Neuronal stem cell (in vitro differentiated cells): Measurements from ENCODE around the gene DLG5.

ENCODE experiments used
- DNase-seq: peaks from one replicate; pipeline ENCODE4 v3.0.0-alpha.2; 2013; ENCODE audit warnings: low spot score
- H2AFZ ChIP-seq: one replicate; pipeline ENCODE4 v1.6.1; 2013; ENCODE audit warnings: mild to moderate bottlenecking, low read length, inconsistent platforms
- H2AK5ac ChIP-seq: 2 replicates; pipeline ENCODE4 v1.6.1; 2013; ENCODE audit warnings: low read depth, mild to moderate bottlenecking, inconsistent platforms, low read length, moderate library complexity, mixed read lengths
- H2BK120ac ChIP-seq: 2 replicates; pipeline ENCODE4 v1.6.1; 2013; ENCODE audit warnings: low read depth, mild to moderate bottlenecking, inconsistent platforms, low read length, moderate library complexity, mixed read lengths
- H2BK12ac ChIP-seq: one replicate; pipeline ENCODE4 v1.6.1; 2013; ENCODE audit warnings: low read length, inconsistent platforms
- H2BK15ac ChIP-seq: 2 replicates; pipeline ENCODE4 v1.6.1; 2013; ENCODE audit warnings: mild to moderate bottlenecking, low read length, inconsistent platforms, mixed read lengths
- H2BK5ac ChIP-seq: one replicate; pipeline ENCODE4 v1.6.1; 2013; ENCODE audit warnings: inconsistent platforms, mild to moderate bottlenecking, low read length, moderate library complexity
- H3K14ac ChIP-seq: one replicate; pipeline ENCODE4 v1.6.1; 2013; ENCODE audit warnings: low read length, inconsistent platforms
- H3K18ac ChIP-seq: 2 replicates; pipeline ENCODE4 v1.6.1; 2013; ENCODE audit warnings: low read length, inconsistent platforms
- H3K23ac ChIP-seq: 2 replicates; pipeline ENCODE4 v1.6.1; 2013; ENCODE audit warnings: low read depth, mild to moderate bottlenecking, mixed read lengths, low read length, inconsistent platforms; ENCODE audit not compliant: poor library complexity
- H3K27ac ChIP-seq: replicated peaks from 3 replicates; pipeline ENCODE4 v1.5.1; 2013; ENCODE audit warnings: low read length, inconsistent platforms
- H3K27me3 ChIP-seq, 3 experiments: 2 replicates each; pipeline ENCODE4 v1.6.1; 2013; ENCODE audit warnings: low read length in 3 of 3, mild to moderate bottlenecking in 2 of 3, inconsistent platforms in 1 of 3, low read depth in 1 of 3, mixed read lengths in 1 of 3, moderate library complexity in 1 of 3; ENCODE audit not compliant: control insufficient read depth in 3 of 3, insufficient read depth in 3 of 3
- H3K36me3 ChIP-seq, 2 donors: replicated peaks in 1 of 2; 2 replicates each; pipeline ENCODE4 v1.6.1; 2013; ENCODE audit warnings: low read length in 2 of 2; ENCODE audit not compliant: control insufficient read depth in 2 of 2, insufficient read depth in 2 of 2
- H3K4ac ChIP-seq: 2 replicates; pipeline ENCODE4 v1.6.1; 2013; ENCODE audit warnings: inconsistent platforms, mild to moderate bottlenecking, low read length, moderate library complexity
- H3K4me1 ChIP-seq, 2 donors: 1 replicate in 1 of 2; 2 replicates in 1 of 2; pipeline ENCODE4 v1.6.1; 2013; ENCODE audit warnings: low read length in 2 of 2, low read depth in 1 of 2; ENCODE audit not compliant: control insufficient read depth in 2 of 2, insufficient read depth in 1 of 2
- H3K4me2 ChIP-seq: one replicate; pipeline ENCODE4 v1.6.1; 2013; ENCODE audit warnings: mild to moderate bottlenecking, low read length, inconsistent platforms; ENCODE audit not compliant: insufficient read depth, poor library complexity, severe bottlenecking
- H3K4me3 ChIP-seq, 2 donors: 2 replicates each; pipeline ENCODE4 v1.5.1; 2013; ENCODE audit warnings: low read length in 2 of 2, mild to moderate bottlenecking in 2 of 2, inconsistent platforms in 1 of 2, moderate library complexity in 1 of 2
- H3K79me1 ChIP-seq: one replicate; pipeline ENCODE4 v1.6.1; 2013; ENCODE audit warnings: low read depth, mild to moderate bottlenecking, inconsistent platforms, low read length, moderate library complexity
- H3K9ac ChIP-seq: one replicate; pipeline ENCODE4 v1.6.1; 2013; ENCODE audit warnings: mild to moderate bottlenecking, low read depth, low read length, inconsistent platforms; ENCODE audit not compliant: poor library complexity
- H3K9me3 ChIP-seq, 2 donors: replicated peaks in 1 of 2; 2 replicates each; pipeline versions ENCODE3 to v1.6.1; 2013; ENCODE audit warnings: low read length in 2 of 2, mild to moderate bottlenecking in 2 of 2, inconsistent platforms in 1 of 2, low read depth in 1 of 2, mixed read lengths in 1 of 2, moderate library complexity in 1 of 2; ENCODE audit not compliant: control insufficient read depth in 2 of 2, insufficient read depth in 1 of 2
- H4K8ac ChIP-seq: one replicate; pipeline ENCODE4 v1.6.1; 2013; ENCODE audit warnings: low read depth, mild to moderate bottlenecking, inconsistent platforms, low read length, moderate library complexity
- H4K91ac ChIP-seq: one replicate; pipeline ENCODE4 v1.6.1; 2013; ENCODE audit warnings: low read length, low read depth, mild to moderate bottlenecking, inconsistent platforms; ENCODE audit not compliant: poor library complexity
- WGBS, 2 donors: extraction: QIAGEN DNeasy Blood & Tissue Kit; methylation state at CpG; one replicate each; pipeline ENCODE4 v1.1.7; 2013; ENCODE audit warnings: missing lambda C conversion rate in 2 of 2, mixed read lengths in 1 of 2; ENCODE audit not compliant: insufficient read length in 2 of 2, insufficient replicate concordance in 1 of 2; ENCODE audit errors: extremely low coverage in 2 of 2; 5-methylcytosine and 5-hydroxymethylcytosine counted together

Gene DLG5

DNA sequence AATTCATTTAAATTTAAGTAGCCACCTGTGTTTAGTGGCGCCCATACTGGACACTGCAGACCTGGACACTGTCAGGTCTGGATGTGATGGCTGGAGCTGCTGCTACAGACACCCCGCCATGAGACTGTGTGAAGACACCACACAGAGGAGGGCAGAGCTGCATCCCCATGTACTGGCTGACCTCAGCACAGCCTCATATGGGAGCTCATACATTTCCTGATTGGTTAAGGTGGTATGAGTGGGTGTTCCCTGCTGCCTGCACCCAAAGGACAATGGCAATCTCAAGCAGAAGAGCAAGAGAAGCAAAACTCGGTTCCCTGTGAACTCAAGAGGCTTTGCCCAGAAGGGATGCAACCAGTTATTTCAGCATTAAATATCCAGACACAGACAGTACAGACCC, 60.0 kb downstream of the DLG5 start:
- Histone ChIP-seq H3K4me3 (no peak overlapping the region), H2AK5ac (no peak overlapping the region), H3K36me3 (peaks cover 8 to 65% of the 10 kb centered on the region in 2 donors), H4K91ac (no peak overlapping the region), H3K23ac (no peak overlapping the region), H3K79me1 (peaks cover 5% of the 10 kb centered on the region), H3K4ac (no peak overlapping the region), H4K8ac (no peak overlapping the region), H3K14ac (no peak overlapping the region), H2AFZ (no peak overlapping the region), H3K4me2 (no peak overlapping the region), H2BK15ac (no peak overlapping the region), H3K9me3 (no peaks in the 10 kb centered on the region), H2BK120ac (no peak overlapping the region), H3K27ac (no peak overlapping the region), H3K27me3 (no peaks in the 10 kb centered on the region), H3K4me1 (peaks cover 0 to 14% of the 10 kb centered on the region in 2 donors), H2BK5ac (no peak overlapping the region), H2BK12ac (no peak overlapping the region), H3K9ac (no peak overlapping the region), H3K18ac (no peak overlapping the region)
- no peak for DNase-seq
- WGBS, 2 donors = no CpG with 5 or more reads among the region's 3 CpGs

DNA sequence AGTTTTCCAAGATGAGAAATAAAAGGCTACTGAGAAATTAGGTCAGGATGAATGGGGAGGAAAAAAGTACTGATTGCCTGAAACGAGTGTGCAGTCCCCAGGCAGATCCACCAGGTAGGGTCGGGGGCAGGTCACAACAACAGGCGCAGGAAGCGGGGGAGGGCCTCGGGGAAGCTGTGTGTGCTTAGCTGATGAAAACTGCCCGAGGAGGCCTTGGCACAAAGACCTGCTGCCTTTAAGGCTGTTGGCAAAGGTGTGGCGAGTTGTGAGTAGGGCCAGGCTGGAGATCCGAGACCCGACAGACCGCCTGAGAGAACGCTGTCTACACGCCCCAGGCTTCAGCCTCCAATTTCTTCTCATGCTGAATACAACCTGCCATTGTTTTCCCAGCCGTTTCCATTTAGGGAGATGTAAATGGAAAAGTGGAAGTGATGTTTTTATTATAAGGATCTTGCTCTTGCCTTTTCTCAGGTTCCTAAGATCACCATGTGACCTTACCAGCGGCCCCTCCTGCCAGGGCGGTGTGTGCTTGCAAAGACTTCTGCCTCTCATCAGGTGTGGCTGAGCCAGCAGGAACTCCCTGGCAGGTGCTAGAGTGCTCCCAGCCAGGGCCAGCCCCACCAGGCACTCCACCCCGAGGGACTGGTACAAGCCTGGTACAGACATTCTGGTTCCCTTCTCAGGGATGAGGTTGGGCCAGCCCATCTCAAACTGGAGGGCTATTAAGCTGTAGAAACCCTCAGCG, 60.8 kb downstream of the DLG5 start:
- no peak overlapping the region for H3K18ac ChIP-seq
- H3K9ac ChIP-seq = no peak overlapping the region
- peaks cover 8 to 65% of the 10 kb centered on the region in 2 donors for H3K36me3 ChIP-seq
- H2BK120ac ChIP-seq = no peak overlapping the region
- no peak for DNase-seq
- H2BK15ac ChIP-seq = no peak overlapping the region
- no peak overlapping the region for H2AFZ ChIP-seq
- no peak overlapping the region for H3K14ac ChIP-seq
- H2BK5ac ChIP-seq = no peak overlapping the region
- no peak overlapping the region for H4K8ac ChIP-seq
- peaks cover 5% of the 10 kb centered on the region for H3K79me1 ChIP-seq
- no peak overlapping the region for H2AK5ac ChIP-seq
- peaks cover 0 to 14% of the 10 kb centered on the region in 2 donors for H3K4me1 ChIP-seq
- H4K91ac ChIP-seq = no peak overlapping the region
- H2BK12ac ChIP-seq = no peak overlapping the region
- peak overlapping the region in 1 of 2 donors; percentile 13 for H3K4me3 ChIP-seq
- no peak overlapping the region for H3K4me2 ChIP-seq
- H3K27ac ChIP-seq = no peak overlapping the region
- no peaks in the 10 kb centered on the region for H3K9me3 ChIP-seq
- H3K23ac ChIP-seq = no peak overlapping the region
- WGBS, 2 donors = no CpG with 5 or more reads among the region's 17 CpGs
- H3K4ac ChIP-seq = no peak overlapping the region
- H3K27me3 ChIP-seq = no peaks in the 10 kb centered on the region

- H3K4me3 ChIP-seq = no peak overlapping the region
- H3K18ac ChIP-seq = no peak overlapping the region
- H2BK12ac ChIP-seq = no peak overlapping the region
- no peak overlapping the region for H2BK5ac ChIP-seq
- H2AK5ac ChIP-seq = no peak overlapping the region
- no peak overlapping the region for H3K4ac ChIP-seq
- no peaks in the 10 kb centered on the region for H3K27me3 ChIP-seq
- no CpG with 5 or more reads among the region's 11 CpGs for WGBS, 2 donors
- no peak overlapping the region for H3K23ac ChIP-seq
- H4K91ac ChIP-seq = no peak overlapping the region
- no peak overlapping the region for H3K27ac ChIP-seq
- H3K9me3 ChIP-seq = no peaks in the 10 kb centered on the region
- H3K4me2 ChIP-seq = no peak overlapping the region
- no peak overlapping the region for H4K8ac ChIP-seq
- H2BK15ac ChIP-seq = no peak overlapping the region
- H3K14ac ChIP-seq = no peak overlapping the region
- no peak overlapping the region for H2BK120ac ChIP-seq
- H3K79me1 ChIP-seq = peaks cover 5% of the 10 kb centered on the region
- peaks cover 9 to 70% of the 10 kb centered on the region in 2 donors for H3K36me3 ChIP-seq
- no peak overlapping the region for H2AFZ ChIP-seq
- no peak overlapping the region for H3K9ac ChIP-seq
- peaks cover 0 to 14% of the 10 kb centered on the region in 2 donors for H3K4me1 ChIP-seq
- no peak for DNase-seq
Measured at GRCh38 chr10:77864151-77864851, 62.3 kb downstream of the DLG5 start.

DNA sequence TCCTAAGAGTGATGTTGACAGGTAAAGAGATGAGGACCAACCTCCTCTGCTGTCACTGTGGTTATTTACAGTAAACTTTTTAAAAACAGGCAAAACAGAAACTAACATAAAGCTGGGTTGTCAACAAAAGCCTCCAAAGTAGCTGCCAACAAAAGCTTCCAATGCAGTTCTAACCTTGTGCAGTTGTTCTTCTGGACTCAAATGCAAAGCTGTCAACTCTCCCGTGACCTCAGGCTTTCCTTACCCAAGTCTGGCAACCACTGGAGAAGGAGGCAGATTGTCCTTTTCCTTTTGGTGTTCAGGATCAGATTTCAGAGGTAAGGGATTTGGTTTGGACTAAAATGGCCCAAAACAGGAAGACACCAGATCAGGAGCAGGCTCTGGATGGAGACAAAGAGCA, 63.1 kb downstream of the DLG5 start:
- Histone ChIP-seq H2AFZ (no peak overlapping the region), H3K4me1 (peaks cover 0 to 14% of the 10 kb centered on the region in 2 donors), H3K18ac (no peak overlapping the region), H3K36me3 (peaks cover 9 to 70% of the 10 kb centered on the region in 2 donors), H2BK120ac (no peak overlapping the region), H3K4me2 (no peak overlapping the region), H2BK5ac (no peak overlapping the region), H3K9me3 (no peaks in the 10 kb centered on the region), H3K23ac (no peak overlapping the region), H2BK12ac (no peak overlapping the region), H3K27me3 (no peaks in the 10 kb centered on the region), H2AK5ac (no peak overlapping the region), H4K8ac (no peak overlapping the region), H3K79me1 (peaks cover 5% of the 10 kb centered on the region), H3K4me3 (no peak overlapping the region), H3K9ac (no peak overlapping the region), H3K27ac (no peak overlapping the region), H2BK15ac (no peak overlapping the region), H4K91ac (no peak overlapping the region), H3K14ac (no peak overlapping the region), H3K4ac (no peak overlapping the region)
- no CpG with 5 or more reads among the region's 1 CpG for WGBS, 2 donors
- no peak for DNase-seq
